HG02759 (cell line): ENCODE results near the gene GALNT4.

ENCODE experiments used
- ATAC-seq: cut with Tn5 transposase; IDR thresholded peaks from one replicate; pipeline ENCODE4 v1.9.1; 2021; ENCODE audit warnings: mild to moderate bottlenecking, moderate library complexity; ENCODE audit not compliant: unreplicated experiment

The GALNT4 gene

GRCh38 chr12:89524541-89525304, at the start of gene GALNT4:
Gene GALNT4 (minus strand): TSS chr12:89524796. CDS start chr12:89524549, 247 bp downstream.
- peak; percentile 75 for ATAC-seq

GRCh38 chr12:89573051-89573810, 48.6 kb upstream of the GALNT4 start:
- no peak for ATAC-seq

GRCh38 chr12:89571491-89572195, 47.0 kb upstream of the GALNT4 start:
- no peak for ATAC-seq

DNA sequence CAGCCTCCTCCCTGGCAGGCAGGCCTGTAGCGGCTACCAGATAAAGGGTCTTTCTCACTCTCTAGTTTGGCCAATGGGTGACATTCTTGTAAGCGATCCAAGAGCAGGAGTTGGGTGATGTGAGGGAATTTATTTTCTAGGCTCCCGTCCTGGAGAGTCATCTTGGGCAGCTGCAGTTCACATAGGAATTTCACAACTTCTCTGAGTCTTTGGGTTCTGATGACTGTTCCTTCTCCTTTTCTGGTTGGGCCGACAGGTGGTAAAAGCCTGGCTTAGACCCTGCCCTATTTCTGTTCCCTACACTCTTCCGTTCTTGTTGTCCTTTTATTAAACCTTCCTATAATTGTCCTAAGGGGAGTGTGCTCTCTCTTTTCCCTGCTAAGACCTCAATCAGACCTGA, 43.9 kb upstream of the GALNT4 start:
- ATAC-seq: no peak

GRCh38 chr12:89567691-89568239, 43.2 kb upstream of the GALNT4 start:
- no peak for ATAC-seq

- peak; percentile 47 for ATAC-seq
Measured at GRCh38 chr12:89566615-89567014, 42.0 kb upstream of the GALNT4 start.

DNA sequence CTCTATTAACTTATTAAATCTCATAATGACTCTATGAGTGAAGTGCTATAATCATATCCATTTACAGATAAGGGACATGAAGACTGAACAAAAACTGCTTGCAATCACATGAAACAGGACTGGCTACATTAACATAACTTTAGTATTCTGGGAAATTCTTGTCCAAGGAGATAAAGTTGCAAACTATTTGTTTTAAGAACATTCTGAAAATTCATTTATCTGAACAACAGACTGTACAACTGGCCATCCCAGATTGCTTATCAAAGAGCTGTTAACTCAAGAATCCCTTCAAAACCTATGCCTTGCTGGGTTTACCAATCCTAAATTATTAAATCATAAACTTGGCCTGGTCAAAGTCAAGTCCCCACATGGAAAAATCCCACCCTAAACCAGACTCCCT, 40.4 kb upstream of the GALNT4 start:
- no peak for ATAC-seq

DNA sequence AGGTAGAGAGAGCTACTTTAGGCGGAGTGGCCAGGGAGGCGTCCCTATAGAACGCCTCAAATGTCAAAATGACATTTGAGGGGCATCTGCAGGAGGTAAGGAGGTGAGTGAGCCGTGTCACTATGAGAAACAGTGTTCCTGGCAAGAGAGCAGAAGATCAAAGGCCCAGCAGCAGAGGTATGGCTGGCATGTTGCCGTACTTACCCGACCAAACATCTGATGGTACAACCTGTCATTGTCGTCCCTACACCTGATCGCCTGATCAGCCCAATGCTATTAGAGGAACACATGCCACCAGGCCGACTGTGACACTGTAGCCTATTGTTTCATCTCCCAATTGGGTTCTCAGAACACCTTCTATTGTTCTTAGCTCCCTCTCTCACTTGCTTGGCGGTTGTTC, 35.2 kb upstream of the GALNT4 start:
- ATAC-seq: no peak

DNA sequence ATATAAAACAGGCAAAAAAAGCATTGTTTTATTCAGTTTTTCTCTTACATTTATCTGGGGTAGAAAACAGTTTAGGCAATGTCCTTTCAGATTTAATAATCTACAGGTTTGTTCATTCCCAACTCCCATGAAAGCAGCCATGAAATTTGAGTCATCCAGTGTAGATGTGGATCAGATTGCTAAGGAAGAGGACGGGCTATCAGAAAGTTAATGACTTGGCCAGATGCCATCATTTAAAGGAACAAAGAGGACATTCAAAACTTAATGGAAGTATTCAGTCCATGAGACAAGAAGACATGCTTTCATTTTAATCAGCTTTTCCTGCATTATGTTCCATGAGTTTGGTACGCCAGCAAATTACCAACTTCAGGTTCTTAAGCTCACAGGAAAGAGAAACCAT, 32.4 kb upstream of the GALNT4 start:
- no peak for ATAC-seq

GRCh38 chr12:89552376-89552775, 27.8 kb upstream of the GALNT4 start:
- ATAC-seq: no peak

GRCh38 chr12:89551747-89552146, 27.2 kb upstream of the GALNT4 start:
- ATAC-seq: no peak

DNA sequence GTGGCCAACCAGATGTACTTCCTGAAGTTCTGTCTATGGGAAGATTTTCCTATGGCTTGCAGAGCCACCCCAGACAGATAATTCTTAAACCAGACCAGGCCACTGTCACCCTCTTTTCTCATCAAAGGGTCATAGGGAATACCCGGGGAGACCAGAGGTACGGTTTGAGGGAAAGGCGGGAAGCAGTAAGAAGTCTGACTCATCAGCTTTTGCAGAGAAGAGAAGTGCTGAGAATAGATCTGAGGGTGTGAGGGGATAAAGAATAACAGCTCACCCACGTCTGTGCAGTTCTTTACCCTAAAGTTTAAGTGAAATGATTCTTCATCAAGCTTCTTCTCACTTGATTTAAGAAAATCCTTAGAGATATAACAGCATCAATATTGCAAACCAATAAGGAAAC, 22.5 kb upstream of the GALNT4 start:
- ATAC-seq: no peak

DNA sequence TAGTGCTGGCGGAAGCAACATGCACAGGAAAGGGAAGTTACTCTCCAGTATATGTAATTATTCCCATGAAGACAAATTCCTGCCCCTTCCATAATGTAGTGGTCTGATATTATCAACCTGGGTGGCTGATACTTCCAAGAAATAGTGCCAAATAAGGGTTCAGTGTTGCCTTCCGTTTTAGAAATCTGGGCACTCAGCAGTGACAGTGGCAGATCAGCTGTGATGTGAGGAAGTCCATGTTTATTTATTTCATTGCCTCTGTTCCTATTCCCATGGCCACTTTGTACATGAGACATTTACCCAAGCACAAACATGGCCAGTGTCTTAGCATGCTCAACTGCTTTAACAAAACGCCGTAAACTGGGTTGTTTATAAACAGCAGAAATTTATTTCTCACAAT, 21.6 kb upstream of the GALNT4 start:
- no peak for ATAC-seq

DNA sequence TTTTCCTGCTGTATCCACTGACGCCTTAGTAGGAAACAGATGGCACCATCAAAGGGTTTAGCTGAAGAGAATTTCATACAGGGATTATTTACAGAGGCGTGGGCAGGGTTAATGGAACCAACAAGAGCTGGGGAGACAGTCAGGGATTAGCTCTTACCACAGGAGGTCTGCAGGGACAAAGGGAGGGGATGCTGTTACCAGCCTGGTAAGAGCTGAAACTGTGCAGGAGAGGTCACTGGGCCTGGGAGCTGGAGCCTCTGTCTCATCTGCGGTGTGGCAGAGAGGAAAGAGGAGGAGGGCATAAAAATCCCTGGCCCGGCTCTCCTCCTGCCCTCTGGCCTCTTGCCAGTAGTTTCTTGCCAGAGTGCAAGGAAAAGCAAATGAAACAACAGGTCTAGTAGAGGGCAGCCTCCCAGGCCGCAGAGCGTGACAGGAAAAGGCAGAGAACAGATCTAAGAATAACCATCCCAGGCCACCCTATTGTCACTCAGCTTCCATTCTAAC, 20.1 kb upstream of the GALNT4 start:
- peak; percentile 35 for ATAC-seq

GRCh38 chr12:89544022-89544421, 19.4 kb upstream of the GALNT4 start:
- no peak for ATAC-seq

GRCh38 chr12:89542912-89543592, 18.5 kb upstream of the GALNT4 start:
- peak; percentile 76 for ATAC-seq

DNA sequence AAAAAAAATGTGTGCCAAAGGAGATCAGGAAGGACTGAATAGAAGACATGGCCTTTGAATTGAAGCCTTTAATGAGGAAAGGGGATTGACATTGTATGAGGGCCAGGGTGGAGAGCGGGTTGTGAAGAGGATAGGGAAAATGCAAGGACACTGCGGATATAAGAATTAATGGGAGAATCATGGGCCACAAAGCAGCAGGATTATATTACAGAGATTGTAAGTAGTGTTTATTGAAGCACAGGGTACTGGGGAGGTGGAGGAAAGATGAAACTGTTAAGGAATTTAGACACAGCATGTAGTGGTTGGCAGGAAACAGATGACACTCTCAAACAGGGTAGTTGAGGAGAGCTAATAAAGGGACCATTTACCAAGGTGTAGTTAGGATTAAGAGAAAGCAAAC, 17.6 kb upstream of the GALNT4 start:
- no peak for ATAC-seq

DNA sequence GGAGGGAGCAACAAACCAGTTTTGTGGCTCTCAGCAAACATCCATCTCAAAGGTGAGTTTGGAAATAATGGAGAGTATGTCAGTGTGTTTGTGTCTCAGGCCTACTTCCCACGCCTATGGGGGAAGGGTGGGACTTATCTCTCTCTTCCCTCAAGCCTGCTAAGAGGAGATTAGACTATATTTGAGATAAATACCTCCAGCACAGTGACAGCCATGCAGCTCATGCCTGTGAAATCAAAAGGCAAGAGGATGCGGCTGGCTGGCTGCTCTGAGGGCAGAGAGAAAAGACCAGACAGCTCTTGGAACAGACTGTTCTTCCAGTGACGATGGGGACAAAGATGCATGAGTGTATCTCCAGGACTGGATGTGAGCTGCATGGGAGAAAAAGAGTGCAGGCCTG, 16.0 kb upstream of the GALNT4 start:
- no peak for ATAC-seq

- ATAC-seq: no peak
Measured at GRCh38 chr12:89539426-89540223, 15.0 kb upstream of the GALNT4 start.

DNA sequence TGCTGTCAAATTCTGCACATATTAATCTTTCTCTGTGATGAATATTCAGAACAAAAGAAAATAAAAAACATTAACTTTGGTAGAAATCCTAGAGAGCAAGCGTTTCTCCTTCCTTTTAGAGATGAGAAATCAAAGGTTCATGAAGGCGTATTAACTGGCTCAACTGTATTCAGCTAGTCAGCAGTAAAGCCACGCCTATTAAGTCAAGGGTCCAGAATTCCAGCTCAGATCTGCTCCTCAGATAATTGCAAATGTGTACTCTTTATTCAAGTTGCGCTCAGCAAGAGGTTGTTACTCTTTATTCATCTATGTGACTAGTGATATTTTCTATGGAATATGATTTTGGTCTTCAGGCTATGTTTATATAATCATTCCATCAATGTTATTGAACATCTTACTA, 14.3 kb upstream of the GALNT4 start:
- no peak for ATAC-seq
